Panc1 (cell line): ENCODE results near the gene CDC42BPA. TPM values are rescaled to one million over a fixed set of nuclear protein-coding genes. Genes with fewer than 3 reads are reported as not detected.
"Not testable (repeated sequence)": the region's sequence is repeated elsewhere in the genome, so short reads cannot be mapped to it uniquely, and the experiment has no call there.

Source experiments
- ATAC-seq: fragments of 200-7000 bp; cut with Tn5 transposase; 2 replicates; pipeline ENCODE4 v1.9.1; 2020; ENCODE audit warnings: mild to moderate bottlenecking, moderate library complexity
- BruUV-seq: library from RNA; stranded (reverse); fragments of 400-500 nt; replicated peaks from 2 replicates; lab custom pipeline; 2021; lab: Mats Ljungman, UMichigan
- CTCF ChIA-PET: fragments of 300-600 bp; sonication (Branson Sonifier 250); formaldehyde crosslinking; loops from one replicate; lab custom pipeline; 2022; ENCODE audit warnings: antibody characterized with exemption; lab: Charles Lee
- POLR2A ChIA-PET: fragments of 300-600 bp; sonication (Branson Sonifier 250); formaldehyde crosslinking; loops from one replicate; lab custom pipeline; 2022; ENCODE audit warnings: antibody characterized with exemption; lab: Charles Lee
- DNase-seq: peaks from one replicate; pipeline ENCODE4 v3.0.0-alpha.2; 2010; ENCODE audit warnings: low read depth, low spot score
- H3K27ac ChIP-seq: 2 replicates; pipeline ENCODE4 v1.5.1; 2011; ENCODE audit warnings: mild to moderate bottlenecking, low read length, inconsistent platforms
- H3K27me3 ChIP-seq: fragments of 200-500 bp; sonication (Bioruptor generic); 2 replicates; pipeline ENCODE4 v1.6.0; 2014; ENCODE audit warnings: low read length, inconsistent platforms; ENCODE audit not compliant: control insufficient read depth, insufficient read depth
- H3K36me3 ChIP-seq: fragments of 200-500 bp; sonication (Bioruptor generic); 2 replicates; pipeline ENCODE4 v1.5.1; 2014; ENCODE audit warnings: inconsistent platforms, mild to moderate bottlenecking, low read length, moderate library complexity; ENCODE audit not compliant: control insufficient read depth, insufficient read depth
- H3K4me1 ChIP-seq: 2 replicates; pipeline ENCODE4 v1.5.1; 2011; ENCODE audit warnings: inconsistent platforms, mild to moderate bottlenecking, low read length, moderate library complexity; ENCODE audit not compliant: control insufficient read depth, insufficient read depth
- H3K4me3 ChIP-seq, 2 experiments: 2 replicates each; pipeline ENCODE4 v1.5.1; 2011 to 2012; ENCODE audit warnings: low read depth in 2 of 2, low read length in 2 of 2, mild to moderate bottlenecking in 2 of 2, inconsistent platforms in 1 of 2, moderate library complexity in 1 of 2
- H3K9me3 ChIP-seq: fragments of 200-500 bp; sonication (Bioruptor generic); 2 replicates; pipeline ENCODE4 v1.5.1; 2014; ENCODE audit warnings: low read depth, mild to moderate bottlenecking, inconsistent platforms, low read length, moderate library complexity; ENCODE audit not compliant: control insufficient read depth, insufficient read depth
- POLR2AphosphoS5 ChIP-seq: IDR thresholded peaks from 2 replicates; pipeline ENCODE4 v1.6.1; 2012; ENCODE audit warnings: mild to moderate bottlenecking, low read depth, low read length, moderate library complexity
- REST ChIP-seq, 2 experiments: IDR thresholded peaks; 2 replicates each; pipeline ENCODE4 v1.6.1; 2011 to 2012; ENCODE audit warnings: low read depth in 2 of 2, control low read depth in 1 of 2, low read length in 1 of 2, mild to moderate bottlenecking in 1 of 2, moderate library complexity in 1 of 2; ENCODE audit not compliant: insufficient read depth in 1 of 2
- SIN3A ChIP-seq: IDR thresholded peaks from 2 replicates; pipeline ENCODE4 v1.6.1; 2012; ENCODE audit warnings: low read depth, mild to moderate bottlenecking, low read length, moderate library complexity, borderline replicate concordance; ENCODE audit not compliant: insufficient read depth
- TCF7L2 ChIP-seq: IDR thresholded peaks from 2 replicates; pipeline ENCODE4 v1.6.1; 2011; ENCODE audit warnings: mild to moderate bottlenecking, low read depth, low read length, inconsistent platforms
- in situ Hi-C: cut with HindIII; loops from 2 replicates; pipeline ENCODE4 v1.10.0; 2016; ENCODE audit warnings: low sequenced_read_pairs, low pct_unique_long_range_greater_than_20kb
- intact Hi-C: fragments of 100-400 bp; cut with micrococcal nuclease; formaldehyde crosslinking; loops from one replicate; pipeline ENCODE4 v1.10.0; 2022; ENCODE audit not compliant: unreplicated experiment
- total RNA-seq: library from RNA; stranded (reverse); gene quantifications from one replicate; pipeline ENCODE4 v1.2.1, GENCODE V29; 2021; ENCODE audit not compliant: unreplicated experiment
- TF ChIP-seq, protein P1 (sequence below): fragments of 450-650 bp; IDR thresholded peaks from 2 replicates; pipeline ENCODE4 v1.5.1; 2017; ENCODE audit warnings: mild to moderate bottlenecking

Gene CDC42BPA
- total RNA-seq, 1 experiment from 2014 or later: 32.8 TPM

- intact Hi-C loops (no loop called here), in situ Hi-C loops (no loop called here)
- BruUV-seq: no TSS peak
- Histone ChIP-seq H3K27ac (no peak overlapping the region), H3K9me3 (no peaks in the 10 kb centered on the region), H3K27me3 (no peaks in the 10 kb centered on the region), H3K4me1 (no peaks in the 10 kb centered on the region), H3K36me3 (peaks cover 9% of the 10 kb centered on the region), H3K4me3 (no peak overlapping the region)
- TF ChIP-seq, protein P1, sequence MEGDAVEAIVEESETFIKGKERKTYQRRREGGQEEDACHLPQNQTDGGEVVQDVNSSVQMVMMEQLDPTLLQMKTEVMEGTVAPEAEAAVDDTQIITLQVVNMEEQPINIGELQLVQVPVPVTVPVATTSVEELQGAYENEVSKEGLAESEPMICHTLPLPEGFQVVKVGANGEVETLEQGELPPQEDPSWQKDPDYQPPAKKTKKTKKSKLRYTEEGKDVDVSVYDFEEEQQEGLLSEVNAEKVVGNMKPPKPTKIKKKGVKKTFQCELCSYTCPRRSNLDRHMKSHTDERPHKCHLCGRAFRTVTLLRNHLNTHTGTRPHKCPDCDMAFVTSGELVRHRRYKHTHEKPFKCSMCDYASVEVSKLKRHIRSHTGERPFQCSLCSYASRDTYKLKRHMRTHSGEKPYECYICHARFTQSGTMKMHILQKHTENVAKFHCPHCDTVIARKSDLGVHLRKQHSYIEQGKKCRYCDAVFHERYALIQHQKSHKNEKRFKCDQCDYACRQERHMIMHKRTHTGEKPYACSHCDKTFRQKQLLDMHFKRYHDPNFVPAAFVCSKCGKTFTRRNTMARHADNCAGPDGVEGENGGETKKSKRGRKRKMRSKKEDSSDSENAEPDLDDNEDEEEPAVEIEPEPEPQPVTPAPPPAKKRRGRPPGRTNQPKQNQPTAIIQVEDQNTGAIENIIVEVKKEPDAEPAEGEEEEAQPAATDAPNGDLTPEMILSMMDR: no peak
- no peak for TF ChIP-seq POLR2AphosphoS5
- ChIA-PET POLR2A (no interaction called here), CTCF (no interaction called here)
- ATAC-seq: no peak
- no peak for DNase-seq
These were observed 315.1 kb downstream of the CDC42BPA start for GRCh38 chr1:227003165-227003564.

GRCh38 chr1:227002531-227003049 lies 315.7 kb downstream of the CDC42BPA start:
- CTCF ChIA-PET: no interaction called here
- intact Hi-C loops: no loop called here

DNA sequence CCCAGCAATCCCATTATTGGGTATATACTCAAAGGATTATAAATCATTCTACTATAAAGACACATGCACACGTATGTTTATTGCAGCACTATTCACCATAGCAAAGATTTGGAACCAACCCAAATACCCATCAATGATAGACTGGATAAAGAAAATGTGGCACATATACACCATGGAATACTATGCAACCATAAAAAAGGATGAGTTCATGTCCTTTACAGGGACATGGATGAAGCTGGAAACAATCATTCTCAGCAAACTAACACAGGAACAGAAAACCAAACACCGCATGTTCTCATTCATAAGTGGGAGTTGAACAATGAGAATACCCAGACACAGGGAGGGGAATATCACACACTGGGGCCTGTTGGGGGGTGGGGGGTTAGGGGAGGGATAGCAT lies 318.7 kb downstream of the CDC42BPA start:
- H3K4me3 ChIP-seq, in situ Hi-C loops, H3K9me3 ChIP-seq, POLR2A ChIA-PET, CTCF ChIA-PET, H3K36me3 ChIP-seq, H3K4me1 ChIP-seq, H3K27ac ChIP-seq, intact Hi-C loops, DNase-seq, BruUV-seq, ATAC-seq, H3K27me3 ChIP-seq: not testable (repeated sequence)

More at GRCh38 chr1:227002531-227003049, 315.7 kb downstream of the CDC42BPA start:
- H3K4me3 ChIP-seq: no peak overlapping the region
- no peak for ATAC-seq
- in situ Hi-C loops: no loop called here
- no peaks in the 10 kb centered on the region for H3K9me3 ChIP-seq
- H3K27me3 ChIP-seq: no peaks in the 10 kb centered on the region
- DNase-seq: no peak
- no peak overlapping the region for H3K27ac ChIP-seq
- POLR2A ChIA-PET: no interaction called here
- no TSS peak for BruUV-seq
- H3K36me3 ChIP-seq: peaks cover 8% of the 10 kb centered on the region
- TF ChIP-seq, protein P1: no peak
- no peak for TF ChIP-seq TCF7L2
- no peak for TF ChIP-seq REST (IDR thresholded peaks at IDR 0.05; ENCODE audit: insufficient read depth in 1 of 2, low read depth in 2 of 2, low read length in 1 of 2)
- TF ChIP-seq POLR2AphosphoS5: no peak
- no peak for TF ChIP-seq SIN3A
- no peaks in the 10 kb centered on the region for H3K4me1 ChIP-seq
